MCF 10A (cell line): ENCODE measurements around the gene SLC15A3. TPM values are rescaled to one million over a fixed set of nuclear protein-coding genes. Genes with fewer than 3 reads are reported as not detected.

ENCODE experiments used
- BruUV-seq: library from RNA; stranded (reverse); fragments of 400-500 nt; replicated peaks from 2 replicates; lab custom pipeline; 2021; lab: Mats Ljungman, UMichigan
- CTCF ChIA-PET: fragments of 300-600 bp; sonication (Branson Sonifier 250); formaldehyde crosslinking; extraction: SDS; loops from one replicate; lab custom pipeline; 2021; ENCODE audit warnings: antibody characterized with exemption, inconsistent platforms; lab: Yijun Ruan, JAX
- POLR2A ChIA-PET: fragments of 300-600, 350-650 bp; sonication (Branson Sonifier 250); formaldehyde crosslinking; extraction: SDS; loops from one replicate; lab custom pipeline; 2020; ENCODE audit warnings: antibody characterized with exemption, inconsistent platforms; lab: Yijun Ruan, JAX
- DNase-seq: peaks from one replicate; pipeline ENCODE4 v3.0.0-alpha.2; 2018; ENCODE audit not compliant: unreplicated experiment
- H3K27ac Mint-ChIP-seq: one replicate; pipeline ENCODE4 v1.8.0; 2022; ENCODE audit warnings: mild to moderate bottlenecking, low read depth, mixed read lengths; ENCODE audit not compliant: unreplicated experiment
- H3K27me3 Mint-ChIP-seq: one replicate; pipeline ENCODE4 v1.8.0; 2022; ENCODE audit warnings: mixed read lengths; ENCODE audit not compliant: insufficient read depth, unreplicated experiment
- H3K36me3 Mint-ChIP-seq: one replicate; pipeline ENCODE4 v1.8.0; 2022; ENCODE audit warnings: mild to moderate bottlenecking, moderate library complexity, mixed read lengths; ENCODE audit not compliant: insufficient read depth, unreplicated experiment
- H3K4me1 Mint-ChIP-seq: one replicate; pipeline ENCODE4 v1.8.0; 2022; ENCODE audit warnings: mixed read lengths; ENCODE audit not compliant: insufficient read depth, unreplicated experiment
- H3K4me3 Mint-ChIP-seq: one replicate; pipeline ENCODE4 v1.8.0; 2022; ENCODE audit warnings: mild to moderate bottlenecking, moderate library complexity, mixed read lengths; ENCODE audit not compliant: unreplicated experiment
- H3K9me3 Mint-ChIP-seq: one replicate; pipeline ENCODE4 v1.8.0; 2022; ENCODE audit warnings: mixed read lengths; ENCODE audit not compliant: unreplicated experiment
- intact Hi-C: fragments of 100-400 bp; cut with micrococcal nuclease; formaldehyde crosslinking; loops from 2 replicates; pipeline ENCODE4 v1.14.1; 2022
- total RNA-seq: library from RNA; stranded (reverse); gene quantifications from 2 replicates; pipeline ENCODE4 v1.2.3, GENCODE V29; 2022
- TF ChIP-seq, protein P1 (sequence below): fragments of 200-600 bp; IDR thresholded peaks from one replicate; pipeline ENCODE4 v1.8.0; 2022; ENCODE audit warnings: antibody characterized with exemption, mild to moderate bottlenecking; ENCODE audit not compliant: unreplicated experiment

Gene SLC15A3
- total RNA-seq, 1 experiment from 2014 or later, result not detected

DNA sequence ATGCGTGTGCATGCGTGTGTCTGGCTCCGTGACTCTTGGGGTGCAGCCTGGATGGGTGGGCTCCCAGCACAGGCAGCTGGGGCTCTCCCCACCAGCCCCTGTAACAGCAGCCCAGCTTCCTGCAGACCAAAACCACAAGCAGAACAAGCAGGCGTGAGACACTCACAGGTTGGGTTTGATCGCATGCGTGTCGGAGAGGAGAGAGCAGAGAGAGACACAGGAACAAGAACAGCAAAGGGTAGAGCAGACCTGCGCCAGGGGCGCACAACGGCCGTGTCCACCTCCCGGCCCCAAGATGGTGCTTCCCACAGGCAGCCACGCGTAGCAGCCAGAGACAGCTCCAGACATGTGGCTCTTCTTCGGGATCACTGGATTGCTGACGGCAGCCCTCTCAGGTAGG lies 19.5 kb upstream of the SLC15A3 start, which contains the start of gene CD6:
Gene CD6 (plus strand): TSS at position 161 of the 400 bp plus-strand sequence. CDS start 186 bp downstream, at position 347.
- Mint-ChIP-seq H3K9me3 (peaks cover 16% of the 10 kb centered on the region), H3K4me3 (no peak within 1 kb of the TSS), H3K36me3 (no peaks in the 10 kb centered on the region), H3K4me1 (no peaks in the 10 kb centered on the region), H3K27ac (no peak within 1 kb of the TSS), H3K27me3 (no peaks in the 10 kb centered on the region)
- TF ChIP-seq, protein P1, sequence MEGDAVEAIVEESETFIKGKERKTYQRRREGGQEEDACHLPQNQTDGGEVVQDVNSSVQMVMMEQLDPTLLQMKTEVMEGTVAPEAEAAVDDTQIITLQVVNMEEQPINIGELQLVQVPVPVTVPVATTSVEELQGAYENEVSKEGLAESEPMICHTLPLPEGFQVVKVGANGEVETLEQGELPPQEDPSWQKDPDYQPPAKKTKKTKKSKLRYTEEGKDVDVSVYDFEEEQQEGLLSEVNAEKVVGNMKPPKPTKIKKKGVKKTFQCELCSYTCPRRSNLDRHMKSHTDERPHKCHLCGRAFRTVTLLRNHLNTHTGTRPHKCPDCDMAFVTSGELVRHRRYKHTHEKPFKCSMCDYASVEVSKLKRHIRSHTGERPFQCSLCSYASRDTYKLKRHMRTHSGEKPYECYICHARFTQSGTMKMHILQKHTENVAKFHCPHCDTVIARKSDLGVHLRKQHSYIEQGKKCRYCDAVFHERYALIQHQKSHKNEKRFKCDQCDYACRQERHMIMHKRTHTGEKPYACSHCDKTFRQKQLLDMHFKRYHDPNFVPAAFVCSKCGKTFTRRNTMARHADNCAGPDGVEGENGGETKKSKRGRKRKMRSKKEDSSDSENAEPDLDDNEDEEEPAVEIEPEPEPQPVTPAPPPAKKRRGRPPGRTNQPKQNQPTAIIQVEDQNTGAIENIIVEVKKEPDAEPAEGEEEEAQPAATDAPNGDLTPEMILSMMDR, result no peak
- CTCF ChIA-PET, result interaction anchor here (0.5 to 1.2 kb wide), 7 partner anchors 9 to 695 kb away, joined by 3 to 5 read pairs (median 4); no protein-coding TSS in a partner anchor
- POLR2A ChIA-PET, result no interaction called here
- intact Hi-C loops, result no loop called here
- no peak for DNase-seq
- BruUV-seq, result no TSS peak

DNA sequence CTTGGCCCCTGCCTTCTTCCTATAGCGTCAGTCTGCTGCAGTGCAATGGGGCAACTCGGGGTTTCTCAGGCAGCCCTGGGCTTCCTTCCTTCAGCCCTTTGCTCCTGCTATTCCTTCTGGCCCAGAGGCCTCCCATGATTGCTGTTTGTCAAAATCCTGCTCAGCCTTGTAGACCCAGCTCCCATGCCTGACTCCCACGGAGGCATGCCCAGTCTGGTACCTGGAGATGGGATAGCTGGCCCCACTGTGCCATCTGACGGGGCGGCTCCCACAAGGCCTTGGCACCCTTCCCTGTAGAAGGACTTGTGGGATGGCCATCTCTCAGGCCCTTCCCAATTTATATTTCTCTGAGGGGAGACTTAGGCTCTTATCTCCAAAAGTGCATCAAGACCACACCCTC lies 18.9 kb upstream of the SLC15A3 start:
- Mint-ChIP-seq H3K36me3 (no peaks in the 10 kb centered on the region), H3K4me3 (no peak overlapping the region)
- CTCF ChIA-PET, result interaction anchor here (0.5 to 1.2 kb wide), 5 partner anchors 33 to 545 kb away, joined by 3 to 8 read pairs (median 4); no protein-coding TSS in a partner anchor

GRCh38 chr11:60970369-60970774 lies 18.4 kb upstream of the SLC15A3 start:
- no TSS peak for BruUV-seq
- H3K36me3 Mint-ChIP-seq, result no peaks in the 10 kb centered on the region
- peaks cover 16% of the 10 kb centered on the region for H3K9me3 Mint-ChIP-seq
- DNase-seq, result peak; percentile 54
- H3K4me3 Mint-ChIP-seq, result no peak overlapping the region
- no peaks in the 10 kb centered on the region for H3K4me1 Mint-ChIP-seq
- no peaks in the 10 kb centered on the region for H3K27me3 Mint-ChIP-seq
- H3K27ac Mint-ChIP-seq, result no peak overlapping the region
- intact Hi-C loops, result loop anchor here (1.0 kb wide), 3 partner anchors 160 to 217 kb away; no protein-coding TSS in a partner anchor
- POLR2A ChIA-PET, result interaction anchor here (1.2 kb wide), 1 partner anchor 22 kb away, joined by 3 read pairs; no protein-coding TSS in a partner anchor
- CTCF ChIA-PET, result interaction anchor here (0.5 to 1.5 kb wide), 10 partner anchors 9 to 217 kb away, joined by 3 to 8 read pairs (median 4); no protein-coding TSS in a partner anchor
- TF ChIP-seq, protein P1, result peak; percentile 73

More for the DNA sequence above, 18.9 kb upstream of the SLC15A3 start:
- BruUV-seq, result no TSS peak
- Mint-ChIP-seq H3K27ac (no peak overlapping the region), H3K4me1 (no peaks in the 10 kb centered on the region), H3K9me3 (peaks cover 16% of the 10 kb centered on the region), H3K27me3 (no peaks in the 10 kb centered on the region)
- TF ChIP-seq, protein P1, result no peak
- intact Hi-C loops, result loop anchor here (1.0 kb wide), 3 partner anchors 159 to 216 kb away; no protein-coding TSS in a partner anchor
- no peak for DNase-seq
- POLR2A ChIA-PET, result no interaction called here

- Mint-ChIP-seq H3K9me3 (peaks cover 16% of the 10 kb centered on the region), H3K27ac (no peak overlapping the region), H3K36me3 (no peaks in the 10 kb centered on the region), H3K4me1 (no peaks in the 10 kb centered on the region), H3K27me3 (no peaks in the 10 kb centered on the region), H3K4me3 (no peak overlapping the region)
- no peak for DNase-seq
- intact Hi-C loops, result no loop called here
- no TSS peak for BruUV-seq
- ChIA-PET POLR2A (interaction anchor here (0.7 kb wide), 1 partner anchor 66 kb away, joined by 3 read pairs; no protein-coding TSS in a partner anchor), CTCF (interaction anchor here (0.6 to 1.7 kb wide), 6 partner anchors 8 to 287 kb away, joined by 3 read pairs; no protein-coding TSS in a partner anchor)
- TF ChIP-seq, protein P1, result no peak
Measured at GRCh38 chr11:60968223-60968622, 16.2 kb upstream of the SLC15A3 start.
